ENCODE measurements around the gene AKR1B15. TPM values are rescaled to one million over a fixed set of nuclear protein-coding genes. Genes with fewer than 3 reads are reported as not detected.

Gene AKR1B15
- total and polyA plus RNA-seq, 9 of the 15 experiments (the other 6 are each of a cell fraction or from before 2014, with no cell fraction given): not detected

DNA sequence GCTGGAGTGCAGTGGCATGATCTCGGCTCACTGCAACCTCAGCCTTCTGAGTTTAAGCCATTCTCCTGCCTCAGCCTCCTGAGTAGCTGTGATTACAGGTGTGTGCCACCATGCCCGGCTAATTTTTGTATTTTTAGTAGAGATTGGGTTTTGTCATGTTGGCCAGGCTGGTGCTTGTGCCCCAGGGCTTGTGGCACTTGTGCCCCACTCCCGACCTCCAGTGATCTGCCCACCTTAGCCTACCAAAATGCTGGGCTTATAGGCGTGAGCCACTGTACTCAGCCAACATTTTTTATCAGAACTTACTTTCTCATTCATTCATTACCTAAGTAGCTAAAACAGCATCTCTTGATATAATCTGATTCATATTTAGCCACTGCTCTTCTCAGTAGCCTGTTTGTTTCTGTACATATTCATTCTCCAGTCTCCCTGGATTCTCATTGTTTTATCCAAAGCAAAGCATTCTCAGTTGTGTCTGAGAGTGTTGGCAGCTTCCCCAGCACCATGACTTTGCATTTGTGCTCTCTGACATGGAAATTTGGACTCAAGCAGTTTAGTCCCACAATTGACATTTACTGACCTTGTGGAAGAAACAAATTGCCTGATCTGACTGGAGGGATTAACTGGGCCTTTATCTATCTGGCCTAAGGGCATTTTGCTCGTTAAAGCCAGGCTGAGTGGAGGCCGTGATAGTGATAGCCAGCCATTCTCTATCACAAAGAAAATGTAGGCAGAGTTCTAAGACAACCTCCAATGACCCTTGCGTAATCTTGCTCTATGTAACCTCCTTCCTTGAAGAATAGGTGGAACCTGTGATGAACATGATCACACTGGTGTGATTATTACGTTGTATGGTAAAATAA is 44.9 kb downstream of the AKR1B15 start (continued):
- TF ChIP-seq ZNF609 (CRISPR knock-in tag; IDR thresholded peaks at IDR 0.05; ENCODE audit: borderline replicate concordance) (no peak), SMAD4 (CRISPR knock-in tag; conservative IDR thresholded peaks at IDR 0.05) (peak; percentile 69), BHLHE40 (IDR thresholded peaks at IDR 0.05; ENCODE audit: low read length) (no peak), SMAD3 (CRISPR knock-in tag; conservative IDR thresholded peaks at IDR 0.05) (no peak), E2F1 (CRISPR knock-in tag; IDR thresholded peaks at IDR 0.05) (no peak), TRIM28 (IDR thresholded peaks at IDR 0.05) (no peak), STAT5A (IDR thresholded peaks at IDR 0.05; ENCODE audit: borderline replicate concordance, low read length) (peak; percentile 49; the same call in 1 of the 2 replicates), GTF3C2 (IDR thresholded peaks at IDR 0.05; ENCODE audit: borderline replicate concordance, extremely low read depth, insufficient read length) (no peak), ZHX1 (conservative IDR thresholded peaks at IDR 0.05; ENCODE audit: low read length) (no peak), PHF20 (IDR thresholded peaks at IDR 0.05; ENCODE audit: partially characterized antibody) (no peak), IFI16 (CRISPR knock-in tag; IDR thresholded peaks at IDR 0.05) (no peak), HNRNPH1 (optimal IDR thresholded peaks at IDR 0.05; ENCODE audit: low read depth, low read length) (no peak), DPF2 (IDR thresholded peaks at IDR 0.05) (peak; percentile 89)
- TF ChIP-seq, protein P1, sequence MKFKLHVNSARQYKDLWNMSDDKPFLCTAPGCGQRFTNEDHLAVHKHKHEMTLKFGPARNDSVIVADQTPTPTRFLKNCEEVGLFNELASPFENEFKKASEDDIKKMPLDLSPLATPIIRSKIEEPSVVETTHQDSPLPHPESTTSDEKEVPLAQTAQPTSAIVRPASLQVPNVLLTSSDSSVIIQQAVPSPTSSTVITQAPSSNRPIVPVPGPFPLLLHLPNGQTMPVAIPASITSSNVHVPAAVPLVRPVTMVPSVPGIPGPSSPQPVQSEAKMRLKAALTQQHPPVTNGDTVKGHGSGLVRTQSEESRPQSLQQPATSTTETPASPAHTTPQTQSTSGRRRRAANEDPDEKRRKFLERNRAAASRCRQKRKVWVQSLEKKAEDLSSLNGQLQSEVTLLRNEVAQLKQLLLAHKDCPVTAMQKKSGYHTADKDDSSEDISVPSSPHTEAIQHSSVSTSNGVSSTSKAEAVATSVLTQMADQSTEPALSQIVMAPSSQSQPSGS (CRISPR knock-in tag; IDR thresholded peaks at IDR 0.05): no peak

Data from K562 (cell line).